HepG2 (cell line): ENCODE data around the gene CHRNG.

ENCODE experiments used
- ELF1 ChIP-seq: sonication (generic); formaldehyde crosslinking; IDR thresholded peaks from 2 replicates; pipeline ENCODE4 v1.4.0; 2020; ENCODE audit warnings: missing genetic modification reagents
- FOXJ3 ChIP-seq: sonication (generic); formaldehyde crosslinking; IDR thresholded peaks from 2 replicates; pipeline ENCODE4 v1.4.0; 2020; ENCODE audit warnings: missing genetic modification reagents, mild to moderate bottlenecking, borderline replicate concordance
- HMG20B ChIP-seq: conservative IDR thresholded peaks from 2 replicates; pipeline ENCODE4 v1.6.1; 2016; ENCODE audit warnings: missing genetic modification reagents, missing compliant biosample characterization
- KDM5A ChIP-seq: fragments of 200-600 bp; sonication (generic); IDR thresholded peaks from 2 replicates; pipeline ENCODE4 v1.7.0; 2018; ENCODE audit warnings: antibody characterized with exemption, mild to moderate bottlenecking, low read length, borderline replicate concordance
- MXI1 ChIP-seq: IDR thresholded peaks from 3 replicates; pipeline ENCODE4 v1.6.1; 2012; ENCODE audit warnings: low read depth, low read length, inconsistent platforms, borderline replicate concordance
- POLR2A ChIP-seq, 2 experiments: IDR thresholded peaks; 2 replicates each; pipeline ENCODE4 v1.6.1; 2011; ENCODE audit warnings: low read depth in 2 of 2, low read length in 2 of 2, mild to moderate bottlenecking in 1 of 2, moderate library complexity in 1 of 2; ENCODE audit not compliant: insufficient read depth in 1 of 2
- POLR2AphosphoS5 ChIP-seq: IDR thresholded peaks from 2 replicates; pipeline ENCODE4 v1.6.1; 2012; ENCODE audit warnings: low read depth, low read length
- ZNF672 ChIP-seq: sonication (generic); formaldehyde crosslinking; IDR thresholded peaks from 2 replicates; pipeline ENCODE4 v1.8.1; 2022; ENCODE audit warnings: missing genetic modification reagents
- TF ChIP-seq, protein P1 (sequence below): sonication (generic); formaldehyde crosslinking; IDR thresholded peaks from 2 replicates; pipeline ENCODE4 v1.4.0; 2020; ENCODE audit warnings: missing genetic modification reagents
- TF ChIP-seq, protein P2 (sequence below): sonication (generic); formaldehyde crosslinking; IDR thresholded peaks from 2 replicates; pipeline ENCODE4 v1.5.0; 2020; ENCODE audit warnings: mild to moderate bottlenecking, missing genetic modification reagents, moderate library complexity
- TF ChIP-seq, protein P3 (sequence below): IDR thresholded peaks from 2 replicates; pipeline ENCODE4 v1.6.1; 2012; ENCODE audit warnings: inconsistent platforms
- TF ChIP-seq, protein P4 (sequence below): sonication (generic); formaldehyde crosslinking; IDR thresholded peaks from 2 replicates; pipeline ENCODE4 v1.4.0; 2020; ENCODE audit warnings: missing genetic modification reagents
- TF ChIP-seq, protein P5 (sequence below), 2 experiments: fragments of 450-650 bp in 1 of 2; sonication (generic) in 1 of 2; formaldehyde crosslinking in 1 of 2; IDR thresholded peaks; 2 replicates each; pipeline versions ENCODE4 v1.6.1 to v1.8.0; 2016 to 2022; ENCODE audit warnings: antibody characterized with exemption in 1 of 2, mild to moderate bottlenecking in 1 of 2, missing genetic modification reagents in 1 of 2

DNA sequence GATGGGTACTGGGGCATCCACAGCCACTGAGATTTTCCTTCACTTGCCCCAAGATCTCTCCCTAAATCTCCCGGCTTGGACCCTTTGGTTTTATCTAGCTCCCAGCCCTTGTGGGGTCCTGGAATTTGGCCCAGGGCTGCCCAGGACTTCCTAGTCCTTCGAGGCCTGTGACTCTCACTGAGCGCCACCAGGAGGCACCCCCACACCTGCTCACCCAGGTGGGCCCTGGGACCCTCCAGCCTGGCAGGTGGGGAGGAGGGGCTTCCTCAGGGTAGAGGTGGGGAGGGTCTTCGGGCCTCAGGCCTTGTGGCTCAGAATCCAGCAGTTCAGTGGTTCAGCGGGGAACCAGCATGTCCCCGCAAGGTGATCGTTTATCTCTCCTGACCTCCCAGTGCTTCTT is 31.2 kb upstream of the CHRNG start:
- TF ChIP-seq, protein P1, sequence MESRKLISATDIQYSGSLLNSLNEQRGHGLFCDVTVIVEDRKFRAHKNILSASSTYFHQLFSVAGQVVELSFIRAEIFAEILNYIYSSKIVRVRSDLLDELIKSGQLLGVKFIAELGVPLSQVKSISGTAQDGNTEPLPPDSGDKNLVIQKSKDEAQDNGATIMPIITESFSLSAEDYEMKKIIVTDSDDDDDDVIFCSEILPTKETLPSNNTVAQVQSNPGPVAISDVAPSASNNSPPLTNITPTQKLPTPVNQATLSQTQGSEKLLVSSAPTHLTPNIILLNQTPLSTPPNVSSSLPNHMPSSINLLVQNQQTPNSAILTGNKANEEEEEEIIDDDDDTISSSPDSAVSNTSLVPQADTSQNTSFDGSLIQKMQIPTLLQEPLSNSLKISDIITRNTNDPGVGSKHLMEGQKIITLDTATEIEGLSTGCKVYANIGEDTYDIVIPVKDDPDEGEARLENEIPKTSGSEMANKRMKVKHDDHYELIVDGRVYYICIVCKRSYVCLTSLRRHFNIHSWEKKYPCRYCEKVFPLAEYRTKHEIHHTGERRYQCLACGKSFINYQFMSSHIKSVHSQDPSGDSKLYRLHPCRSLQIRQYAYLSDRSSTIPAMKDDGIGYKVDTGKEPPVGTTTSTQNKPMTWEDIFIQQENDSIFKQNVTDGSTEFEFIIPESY (CRISPR knock-in tag) = no peak
- TF ChIP-seq, protein P2, sequence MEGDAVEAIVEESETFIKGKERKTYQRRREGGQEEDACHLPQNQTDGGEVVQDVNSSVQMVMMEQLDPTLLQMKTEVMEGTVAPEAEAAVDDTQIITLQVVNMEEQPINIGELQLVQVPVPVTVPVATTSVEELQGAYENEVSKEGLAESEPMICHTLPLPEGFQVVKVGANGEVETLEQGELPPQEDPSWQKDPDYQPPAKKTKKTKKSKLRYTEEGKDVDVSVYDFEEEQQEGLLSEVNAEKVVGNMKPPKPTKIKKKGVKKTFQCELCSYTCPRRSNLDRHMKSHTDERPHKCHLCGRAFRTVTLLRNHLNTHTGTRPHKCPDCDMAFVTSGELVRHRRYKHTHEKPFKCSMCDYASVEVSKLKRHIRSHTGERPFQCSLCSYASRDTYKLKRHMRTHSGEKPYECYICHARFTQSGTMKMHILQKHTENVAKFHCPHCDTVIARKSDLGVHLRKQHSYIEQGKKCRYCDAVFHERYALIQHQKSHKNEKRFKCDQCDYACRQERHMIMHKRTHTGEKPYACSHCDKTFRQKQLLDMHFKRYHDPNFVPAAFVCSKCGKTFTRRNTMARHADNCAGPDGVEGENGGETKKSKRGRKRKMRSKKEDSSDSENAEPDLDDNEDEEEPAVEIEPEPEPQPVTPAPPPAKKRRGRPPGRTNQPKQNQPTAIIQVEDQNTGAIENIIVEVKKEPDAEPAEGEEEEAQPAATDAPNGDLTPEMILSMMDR (CRISPR knock-in tag) = peak; percentile 38
- no peak for TF ChIP-seq POLR2A (IDR thresholded peaks at IDR 0.05; ENCODE audit: insufficient read depth in 1 of 2, low read depth in 2 of 2, low read length in 2 of 2)
- TF ChIP-seq POLR2AphosphoS5 = no peak
- TF ChIP-seq ELF1 (CRISPR knock-in tag) = no peak
- TF ChIP-seq KDM5A = no peak
- TF ChIP-seq, protein P3, sequence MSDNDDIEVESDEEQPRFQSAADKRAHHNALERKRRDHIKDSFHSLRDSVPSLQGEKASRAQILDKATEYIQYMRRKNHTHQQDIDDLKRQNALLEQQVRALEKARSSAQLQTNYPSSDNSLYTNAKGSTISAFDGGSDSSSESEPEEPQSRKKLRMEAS = no peak
- TF ChIP-seq FOXJ3 (CRISPR knock-in tag) = no peak
- TF ChIP-seq, protein P4, sequence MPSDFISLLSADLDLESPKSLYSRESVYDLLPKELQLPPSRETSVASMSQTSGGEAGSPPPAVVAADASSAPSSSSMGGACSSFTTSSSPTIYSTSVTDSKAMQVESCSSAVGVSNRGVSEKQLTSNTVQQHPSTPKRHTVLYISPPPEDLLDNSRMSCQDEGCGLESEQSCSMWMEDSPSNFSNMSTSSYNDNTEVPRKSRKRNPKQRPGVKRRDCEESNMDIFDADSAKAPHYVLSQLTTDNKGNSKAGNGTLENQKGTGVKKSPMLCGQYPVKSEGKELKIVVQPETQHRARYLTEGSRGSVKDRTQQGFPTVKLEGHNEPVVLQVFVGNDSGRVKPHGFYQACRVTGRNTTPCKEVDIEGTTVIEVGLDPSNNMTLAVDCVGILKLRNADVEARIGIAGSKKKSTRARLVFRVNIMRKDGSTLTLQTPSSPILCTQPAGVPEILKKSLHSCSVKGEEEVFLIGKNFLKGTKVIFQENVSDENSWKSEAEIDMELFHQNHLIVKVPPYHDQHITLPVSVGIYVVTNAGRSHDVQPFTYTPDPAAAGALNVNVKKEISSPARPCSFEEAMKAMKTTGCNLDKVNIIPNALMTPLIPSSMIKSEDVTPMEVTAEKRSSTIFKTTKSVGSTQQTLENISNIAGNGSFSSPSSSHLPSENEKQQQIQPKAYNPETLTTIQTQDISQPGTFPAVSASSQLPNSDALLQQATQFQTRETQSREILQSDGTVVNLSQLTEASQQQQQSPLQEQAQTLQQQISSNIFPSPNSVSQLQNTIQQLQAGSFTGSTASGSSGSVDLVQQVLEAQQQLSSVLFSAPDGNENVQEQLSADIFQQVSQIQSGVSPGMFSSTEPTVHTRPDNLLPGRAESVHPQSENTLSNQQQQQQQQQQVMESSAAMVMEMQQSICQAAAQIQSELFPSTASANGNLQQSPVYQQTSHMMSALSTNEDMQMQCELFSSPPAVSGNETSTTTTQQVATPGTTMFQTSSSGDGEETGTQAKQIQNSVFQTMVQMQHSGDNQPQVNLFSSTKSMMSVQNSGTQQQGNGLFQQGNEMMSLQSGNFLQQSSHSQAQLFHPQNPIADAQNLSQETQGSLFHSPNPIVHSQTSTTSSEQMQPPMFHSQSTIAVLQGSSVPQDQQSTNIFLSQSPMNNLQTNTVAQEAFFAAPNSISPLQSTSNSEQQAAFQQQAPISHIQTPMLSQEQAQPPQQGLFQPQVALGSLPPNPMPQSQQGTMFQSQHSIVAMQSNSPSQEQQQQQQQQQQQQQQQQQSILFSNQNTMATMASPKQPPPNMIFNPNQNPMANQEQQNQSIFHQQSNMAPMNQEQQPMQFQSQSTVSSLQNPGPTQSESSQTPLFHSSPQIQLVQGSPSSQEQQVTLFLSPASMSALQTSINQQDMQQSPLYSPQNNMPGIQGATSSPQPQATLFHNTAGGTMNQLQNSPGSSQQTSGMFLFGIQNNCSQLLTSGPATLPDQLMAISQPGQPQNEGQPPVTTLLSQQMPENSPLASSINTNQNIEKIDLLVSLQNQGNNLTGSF (CRISPR knock-in tag) = no peak
- no peak for TF ChIP-seq MXI1
- TF ChIP-seq, protein P5, sequence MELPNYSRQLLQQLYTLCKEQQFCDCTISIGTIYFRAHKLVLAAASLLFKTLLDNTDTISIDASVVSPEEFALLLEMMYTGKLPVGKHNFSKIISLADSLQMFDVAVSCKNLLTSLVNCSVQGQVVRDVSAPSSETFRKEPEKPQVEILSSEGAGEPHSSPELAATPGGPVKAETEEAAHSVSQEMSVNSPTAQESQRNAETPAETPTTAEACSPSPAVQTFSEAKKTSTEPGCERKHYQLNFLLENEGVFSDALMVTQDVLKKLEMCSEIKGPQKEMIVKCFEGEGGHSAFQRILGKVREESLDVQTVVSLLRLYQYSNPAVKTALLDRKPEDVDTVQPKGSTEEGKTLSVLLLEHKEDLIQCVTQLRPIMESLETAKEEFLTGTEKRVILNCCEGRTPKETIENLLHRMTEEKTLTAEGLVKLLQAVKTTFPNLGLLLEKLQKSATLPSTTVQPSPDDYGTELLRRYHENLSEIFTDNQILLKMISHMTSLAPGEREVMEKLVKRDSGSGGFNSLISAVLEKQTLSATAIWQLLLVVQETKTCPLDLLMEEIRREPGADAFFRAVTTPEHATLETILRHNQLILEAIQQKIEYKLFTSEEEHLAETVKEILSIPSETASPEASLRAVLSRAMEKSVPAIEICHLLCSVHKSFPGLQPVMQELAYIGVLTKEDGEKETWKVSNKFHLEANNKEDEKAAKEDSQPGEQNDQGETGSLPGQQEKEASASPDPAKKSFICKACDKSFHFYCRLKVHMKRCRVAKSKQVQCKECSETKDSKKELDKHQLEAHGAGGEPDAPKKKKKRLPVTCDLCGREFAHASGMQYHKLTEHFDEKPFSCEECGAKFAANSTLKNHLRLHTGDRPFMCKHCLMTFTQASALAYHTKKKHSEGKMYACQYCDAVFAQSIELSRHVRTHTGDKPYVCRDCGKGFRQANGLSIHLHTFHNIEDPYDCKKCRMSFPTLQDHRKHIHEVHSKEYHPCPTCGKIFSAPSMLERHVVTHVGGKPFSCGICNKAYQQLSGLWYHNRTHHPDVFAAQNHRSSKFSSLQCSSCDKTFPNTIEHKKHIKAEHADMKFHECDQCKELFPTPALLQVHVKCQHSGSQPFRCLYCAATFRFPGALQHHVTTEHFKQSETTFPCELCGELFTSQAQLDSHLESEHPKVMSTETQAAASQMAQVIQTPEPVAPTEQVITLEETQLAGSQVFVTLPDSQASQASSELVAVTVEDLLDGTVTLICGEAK (IDR thresholded peaks at IDR 0.05) = no peak
- TF ChIP-seq, protein P5 (CRISPR knock-in tag; IDR thresholded peaks at IDR 0.05) = no peak
- TF ChIP-seq HMG20B (CRISPR knock-in tag) = no peak
- no peak for TF ChIP-seq ZNF672 (CRISPR knock-in tag)
